Mucosa of stomach (tissue), 1 donor: ENCODE measurements around the gene COCH.
"Not testable (repeated sequence)": the region's sequence is repeated elsewhere in the genome, so short reads cannot be mapped to it uniquely, and the experiment has no call there.

Experiments
- H3K27me3 ChIP-seq: one replicate; pipeline ENCODE4 v1.7.0; 2013; ENCODE audit warnings: mild to moderate bottlenecking, low read length; ENCODE audit not compliant: control insufficient read depth, insufficient read depth
- H3K36me3 ChIP-seq: one replicate; pipeline ENCODE4 v1.7.0; 2013; ENCODE audit warnings: low read length; ENCODE audit not compliant: control insufficient read depth, insufficient read depth
- H3K4me1 ChIP-seq: one replicate; pipeline ENCODE4 v1.7.0; 2013; ENCODE audit warnings: mild to moderate bottlenecking, low read length; ENCODE audit not compliant: control insufficient read depth, insufficient read depth
- H3K4me3 ChIP-seq: one replicate; pipeline ENCODE4 v1.7.0; 2013; ENCODE audit warnings: low read length
- H3K9ac ChIP-seq: one replicate; pipeline ENCODE4 v1.7.0; 2013; ENCODE audit warnings: mild to moderate bottlenecking, low read length, moderate library complexity
- H3K9me3 ChIP-seq: one replicate; pipeline ENCODE4 v1.7.0; 2013; ENCODE audit warnings: mild to moderate bottlenecking, low read length, moderate library complexity; ENCODE audit not compliant: control insufficient read depth
- donor health status: Pancreatic carcinoma.

The COCH gene

GRCh38 chr14:30906752-30907658, 32.6 kb downstream of the COCH start:
- Histone ChIP-seq H3K4me3 (no peak overlapping the region), H3K9ac (no peak overlapping the region), H3K27me3 (no peaks in the 10 kb centered on the region), H3K9me3 (no peaks in the 10 kb centered on the region), H3K4me1 (peaks cover 5% of the 10 kb centered on the region), H3K36me3 (peaks cover 9% of the 10 kb centered on the region)

DNA sequence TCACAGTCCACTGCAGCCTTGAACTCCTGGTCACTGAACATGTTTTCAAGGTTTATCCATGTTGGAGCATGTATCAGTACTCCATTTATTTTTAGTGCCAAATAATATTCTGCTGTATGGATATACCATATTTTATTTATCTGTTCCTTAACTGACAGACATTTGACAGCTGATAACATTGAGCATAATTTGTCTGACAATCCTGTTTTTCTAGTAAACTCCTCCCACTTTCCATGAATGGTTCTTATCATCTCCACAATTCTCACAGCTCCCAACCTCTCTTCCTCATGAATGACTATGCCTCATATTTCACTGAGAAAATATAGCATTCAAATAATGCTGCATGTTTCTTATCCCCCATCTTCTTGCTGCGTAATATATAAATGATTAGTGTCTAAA, 33.3 kb downstream of the COCH start:
- no peak overlapping the region for H3K9ac ChIP-seq
- H3K27me3 ChIP-seq = no peaks in the 10 kb centered on the region
- H3K9me3 ChIP-seq = no peaks in the 10 kb centered on the region
- H3K4me3 ChIP-seq = no peak overlapping the region
- peaks cover 5% of the 10 kb centered on the region for H3K4me1 ChIP-seq
- peaks cover 9% of the 10 kb centered on the region for H3K36me3 ChIP-seq

GRCh38 chr14:30908826-30909225, 34.5 kb downstream of the COCH start:
- H3K4me3 ChIP-seq = no peak overlapping the region
- no peaks in the 10 kb centered on the region for H3K27me3 ChIP-seq
- H3K36me3 ChIP-seq = peaks cover 9% of the 10 kb centered on the region
- H3K4me1 ChIP-seq = peaks cover 5% of the 10 kb centered on the region
- no peak overlapping the region for H3K9ac ChIP-seq
- no peaks in the 10 kb centered on the region for H3K9me3 ChIP-seq

- no peaks in the 10 kb centered on the region for H3K27me3 ChIP-seq
Measured at GRCh38 chr14:30914812-30915211, 40.5 kb downstream of the COCH start.

DNA sequence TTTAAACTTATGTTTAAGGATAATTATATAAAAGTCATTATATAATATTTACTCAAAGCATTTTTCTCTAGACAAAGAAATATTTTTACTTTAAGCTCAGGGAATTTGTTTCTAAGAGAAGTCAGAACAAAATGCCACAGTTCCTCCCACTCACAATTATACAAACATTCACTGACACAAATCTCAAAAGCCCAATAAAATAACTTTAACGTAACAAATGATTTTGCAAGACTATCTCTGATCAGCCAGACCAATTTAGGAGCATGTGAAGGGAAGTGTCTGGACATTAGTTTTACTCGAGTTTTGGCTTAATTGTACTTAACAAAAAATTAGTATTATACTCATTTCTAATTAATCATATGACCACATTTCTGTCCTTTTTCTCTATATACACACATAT, 41.2 kb downstream of the COCH start:
- Histone ChIP-seq H3K27me3 (no peaks in the 10 kb centered on the region), H3K4me1 (no peaks in the 10 kb centered on the region), H3K4me3 (no peak overlapping the region), H3K36me3 (peaks cover 9% of the 10 kb centered on the region), H3K9me3 (no peaks in the 10 kb centered on the region), H3K9ac (no peak overlapping the region)

More at GRCh38 chr14:30914812-30915211, 40.5 kb downstream of the COCH start:
- Histone ChIP-seq H3K4me1 (no peaks in the 10 kb centered on the region), H3K9me3 (no peaks in the 10 kb centered on the region), H3K4me3 (no peak overlapping the region), H3K36me3 (peaks cover 9% of the 10 kb centered on the region), H3K9ac (no peak overlapping the region)

- Histone ChIP-seq H3K4me3 (no peak overlapping the region), H3K9ac (no peak overlapping the region), H3K27me3 (no peaks in the 10 kb centered on the region), H3K4me1 (peaks cover 3% of the 10 kb centered on the region), H3K36me3 (no peaks in the 10 kb centered on the region), H3K9me3 (no peaks in the 10 kb centered on the region)
Measured at GRCh38 chr14:30921305-30921704, 46.9 kb downstream of the COCH start.

- peaks cover 3% of the 10 kb centered on the region for H3K4me1 ChIP-seq
- H3K27me3 ChIP-seq = no peaks in the 10 kb centered on the region
- H3K4me3 ChIP-seq = no peak overlapping the region
- no peak overlapping the region for H3K9ac ChIP-seq
- no peaks in the 10 kb centered on the region for H3K9me3 ChIP-seq
- H3K36me3 ChIP-seq = no peaks in the 10 kb centered on the region
Measured at GRCh38 chr14:30921788-30922187, 47.4 kb downstream of the COCH start.

DNA sequence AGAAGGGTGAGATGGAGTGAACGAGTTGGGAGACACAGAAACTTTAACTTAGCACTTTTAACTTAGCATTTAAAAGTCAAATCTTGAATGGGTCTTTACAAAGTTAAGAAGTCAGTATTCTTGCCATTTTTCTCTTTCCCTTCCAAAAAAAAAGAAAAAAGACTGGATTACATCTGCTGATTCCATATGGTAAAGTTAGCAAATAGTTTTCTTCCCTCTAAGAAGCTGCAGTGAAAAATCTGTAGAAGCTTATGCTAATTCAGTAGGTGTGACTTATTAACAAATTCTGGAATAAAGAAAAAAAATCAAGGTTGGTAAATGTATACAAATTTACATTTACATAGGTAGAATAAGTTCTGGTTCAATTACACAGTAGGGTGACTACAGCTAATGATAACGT, 50.9 kb downstream of the COCH start:
- no peaks in the 10 kb centered on the region for H3K36me3 ChIP-seq
- H3K4me1 ChIP-seq = peaks cover 3% of the 10 kb centered on the region

DNA sequence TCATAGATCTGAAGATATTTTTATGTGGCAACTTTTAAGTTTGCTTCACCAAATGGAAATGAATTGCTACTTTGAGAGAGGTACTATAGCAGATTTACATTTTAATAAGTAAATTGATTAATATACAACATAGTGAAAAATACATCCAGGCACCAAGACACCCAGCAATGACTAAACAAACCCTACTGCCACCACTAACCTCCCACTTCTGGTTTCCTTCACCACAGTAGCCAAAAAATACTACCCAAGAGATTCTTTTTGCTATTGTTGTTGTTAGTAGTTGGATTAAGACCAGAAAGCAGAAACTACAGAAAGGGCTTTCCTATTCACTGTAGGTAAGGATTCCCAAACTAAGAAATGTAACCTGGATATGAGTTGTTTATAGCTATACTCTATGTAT, 54.1 kb downstream of the COCH start:
- no peaks in the 10 kb centered on the region for H3K27me3 ChIP-seq
- no peak overlapping the region for H3K4me3 ChIP-seq
- no peaks in the 10 kb centered on the region for H3K9me3 ChIP-seq
- H3K9ac ChIP-seq = no peak overlapping the region
- no peaks in the 10 kb centered on the region for H3K4me1 ChIP-seq
- no peaks in the 10 kb centered on the region for H3K36me3 ChIP-seq

More for the DNA sequence above, 50.9 kb downstream of the COCH start:
- H3K9me3 ChIP-seq = no peaks in the 10 kb centered on the region
- no peak overlapping the region for H3K4me3 ChIP-seq
- no peaks in the 10 kb centered on the region for H3K27me3 ChIP-seq
- H3K9ac ChIP-seq = no peak overlapping the region

DNA sequence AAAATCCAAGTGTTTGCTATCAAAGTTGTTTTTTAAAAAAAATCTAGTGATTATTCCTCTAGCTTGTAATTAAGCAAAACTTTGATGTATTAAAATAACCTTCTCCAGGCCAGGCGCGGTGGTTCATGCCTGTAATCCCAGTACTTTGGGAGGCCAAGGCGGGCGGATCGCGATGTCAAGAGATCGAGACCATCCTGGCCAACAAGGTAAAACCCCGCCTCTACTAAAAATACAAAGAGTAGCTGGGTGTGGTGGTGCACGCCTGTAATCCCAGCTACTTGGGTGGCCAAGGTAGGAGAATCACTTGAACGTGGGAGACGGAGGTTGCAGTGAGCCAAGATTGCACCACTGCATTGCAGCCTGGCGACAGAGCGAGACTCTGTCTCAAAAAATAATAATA, 59.6 kb downstream of the COCH start:
- H3K4me1 ChIP-seq, H3K9ac ChIP-seq, H3K9me3 ChIP-seq, H3K36me3 ChIP-seq, H3K4me3 ChIP-seq, H3K27me3 ChIP-seq: not testable (repeated sequence)

DNA sequence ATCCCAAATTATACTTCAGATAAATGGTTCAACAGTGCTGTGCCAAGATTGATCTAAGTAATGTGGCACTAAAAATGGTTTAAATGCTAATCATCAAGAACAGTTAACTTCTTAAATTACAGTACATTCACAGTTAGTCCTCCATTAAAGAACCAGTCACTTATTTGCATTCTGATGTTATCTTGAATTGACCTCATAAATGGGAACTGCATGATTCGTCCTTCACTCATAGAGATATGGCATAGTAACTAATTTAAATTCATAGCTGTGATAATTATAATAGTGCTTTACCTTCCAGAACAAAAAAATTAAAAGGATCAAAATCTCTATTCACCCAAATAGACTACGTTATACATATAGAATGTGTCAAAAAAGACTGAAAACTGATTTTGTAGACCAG, 61.1 kb downstream of the COCH start:
- Histone ChIP-seq H3K4me1 (no peaks in the 10 kb centered on the region), H3K4me3 (no peak overlapping the region), H3K27me3 (no peaks in the 10 kb centered on the region), H3K36me3 (no peaks in the 10 kb centered on the region), H3K9me3 (no peaks in the 10 kb centered on the region), H3K9ac (no peak overlapping the region)

GRCh38 chr14:30938617-30939016, 64.3 kb downstream of the COCH start:
- H3K27me3 ChIP-seq = no peaks in the 10 kb centered on the region
- H3K4me1 ChIP-seq = no peaks in the 10 kb centered on the region
- no peak overlapping the region for H3K9ac ChIP-seq
- no peaks in the 10 kb centered on the region for H3K36me3 ChIP-seq
- H3K9me3 ChIP-seq = no peaks in the 10 kb centered on the region
- H3K4me3 ChIP-seq = no peak overlapping the region
